Subcutaneous abdominal adipose tissue (tissue), 5 donors: ENCODE results near the gene C12orf43.

ENCODE experiments used
- H3K27ac ChIP-seq: one replicate; pipeline ENCODE4 v1.7.0; 2013; ENCODE audit warnings: low read depth, mild to moderate bottlenecking, inconsistent platforms, low read length, moderate library complexity
- H3K27me3 ChIP-seq, 5 donors: one replicate each; pipeline ENCODE4 v1.7.0; 2013; ENCODE audit warnings: low read length in 5 of 5, inconsistent platforms in 1 of 5; ENCODE audit not compliant: control insufficient read depth in 5 of 5, insufficient read depth in 4 of 5
- H3K36me3 ChIP-seq, 5 donors: one replicate each; pipeline ENCODE4 v1.7.0; 2013; ENCODE audit warnings: low read length in 5 of 5; ENCODE audit not compliant: control insufficient read depth in 5 of 5, insufficient read depth in 5 of 5
- H3K4me1 ChIP-seq, 5 donors: one replicate each; pipeline ENCODE4 v1.7.0; 2013; ENCODE audit warnings: low read length in 5 of 5, mild to moderate bottlenecking in 3 of 5, moderate library complexity in 1 of 5; ENCODE audit not compliant: control insufficient read depth in 5 of 5, insufficient read depth in 5 of 5
- H3K4me3 ChIP-seq, 5 donors: one replicate each; pipeline ENCODE4 v1.7.0; 2013; ENCODE audit warnings: low read length in 5 of 5, low read depth in 1 of 5
- H3K9ac ChIP-seq, 5 donors: one replicate each; pipeline ENCODE4 v1.7.0; 2013; ENCODE audit warnings: low read length in 5 of 5, mild to moderate bottlenecking in 4 of 5, moderate library complexity in 3 of 5
- H3K9me3 ChIP-seq, 5 donors: one replicate each; pipeline ENCODE4 v1.7.0; 2013; ENCODE audit warnings: low read length in 5 of 5; ENCODE audit not compliant: control insufficient read depth in 5 of 5
- donor health status: healthy.
- donor health status: healthy.
- donor health status: healthy.
- donor health status: healthy.
- donor health status: healthy.

Gene C12orf43

GRCh38 chr12:121011820-121012219, 4.5 kb downstream of the C12orf43 start:
- Histone ChIP-seq H3K9me3 (no peaks in the 10 kb centered on the region), H3K27ac (no peak overlapping the region), H3K9ac (no peak overlapping the region), H3K27me3 (no peaks in the 10 kb centered on the region), H3K4me1 (peaks cover 5 to 17% (median 7%) of the 10 kb centered on the region in 5 donors), H3K4me3 (no peak overlapping the region), H3K36me3 (peaks cover 5 to 61% (median 49%) of the 10 kb centered on the region in 5 donors)

GRCh38 chr12:121010860-121011259, 5.4 kb downstream of the C12orf43 start:
- Histone ChIP-seq H3K36me3 (peaks cover 5 to 67% (median 55%) of the 10 kb centered on the region in 5 donors), H3K4me1 (peaks cover 3 to 10% (median 5%) of the 10 kb centered on the region in 5 donors), H3K27ac (no peak overlapping the region), H3K4me3 (no peak overlapping the region), H3K27me3 (no peaks in the 10 kb centered on the region), H3K9ac (no peak overlapping the region), H3K9me3 (no peaks in the 10 kb centered on the region)

- H3K4me1 ChIP-seq = peaks cover 0 to under 1% (median 0%) of the 10 kb centered on the region in 5 donors
- H3K36me3 ChIP-seq = peaks cover 5 to 76% (median 63%) of the 10 kb centered on the region in 5 donors
- no peaks in the 10 kb centered on the region for H3K27me3 ChIP-seq
- H3K27ac ChIP-seq = no peak overlapping the region
- H3K4me3 ChIP-seq = no peak overlapping the region
- no peaks in the 10 kb centered on the region for H3K9me3 ChIP-seq
- no peak overlapping the region for H3K9ac ChIP-seq
Measured at GRCh38 chr12:121009741-121010140, 6.5 kb downstream of the C12orf43 start.

- Histone ChIP-seq H3K4me1 (no peaks in the 10 kb centered on the region), H3K4me3 (no peak overlapping the region), H3K9ac (no peak overlapping the region), H3K27me3 (no peaks in the 10 kb centered on the region), H3K27ac (no peak overlapping the region), H3K36me3 (peaks cover 5 to 87% (median 75%) of the 10 kb centered on the region in 5 donors), H3K9me3 (no peaks in the 10 kb centered on the region)
Measured at GRCh38 chr12:121008347-121009098, 7.8 kb downstream of the C12orf43 start.

GRCh38 chr12:121005346-121005815, 10.9 kb downstream of the C12orf43 start:
- Histone ChIP-seq H3K36me3 (peaks cover 5 to 85% (median 69%) of the 10 kb centered on the region in 5 donors), H3K9ac (no peak overlapping the region), H3K27me3 (no peaks in the 10 kb centered on the region), H3K4me3 (no peak overlapping the region), H3K4me1 (no peaks in the 10 kb centered on the region), H3K27ac (no peak overlapping the region), H3K9me3 (no peaks in the 10 kb centered on the region)

GRCh38 chr12:121004253-121004815, 12.0 kb downstream of the C12orf43 start:
- no peaks in the 10 kb centered on the region for H3K9me3 ChIP-seq
- H3K27me3 ChIP-seq = peaks cover 0 to under 1% (median 0%) of the 10 kb centered on the region in 5 donors
- no peak overlapping the region for H3K4me3 ChIP-seq
- H3K36me3 ChIP-seq = peaks cover 5 to 74% (median 60%) of the 10 kb centered on the region in 5 donors
- H3K27ac ChIP-seq = no peak overlapping the region
- peaks cover 0 to 5% (median 3%) of the 10 kb centered on the region in 5 donors for H3K4me1 ChIP-seq
- no peak overlapping the region for H3K9ac ChIP-seq

DNA sequence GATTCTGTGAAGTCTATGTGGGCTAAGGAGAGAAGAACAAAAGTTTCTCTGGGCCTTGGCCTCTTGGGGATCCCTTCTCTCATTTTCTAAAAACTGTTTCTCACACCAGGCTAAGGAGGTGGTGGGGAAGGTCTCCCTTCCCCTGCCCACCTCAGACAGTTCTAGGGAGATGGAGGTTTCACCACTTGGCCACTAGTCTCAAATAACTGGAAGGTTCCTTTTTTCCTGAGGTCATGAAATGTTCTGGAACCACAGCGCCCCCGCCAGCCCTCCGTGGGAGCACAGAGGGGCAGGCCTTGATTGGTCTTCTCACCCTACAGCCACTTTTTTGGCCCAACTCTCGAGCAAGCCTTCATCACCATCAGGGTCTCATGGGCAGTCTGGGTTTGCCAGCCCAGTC, 12.6 kb downstream of the C12orf43 start:
- Histone ChIP-seq H3K36me3 (peaks cover 5 to 68% (median 57%) of the 10 kb centered on the region in 5 donors), H3K9ac (no peak overlapping the region), H3K27ac (no peak overlapping the region), H3K9me3 (no peaks in the 10 kb centered on the region), H3K4me3 (no peak overlapping the region), H3K27me3 (peaks cover 0 to 7% (median 1%) of the 10 kb centered on the region in 5 donors), H3K4me1 (peaks cover 0 to 6% (median 3%) of the 10 kb centered on the region in 5 donors)

GRCh38 chr12:121001841-121002483, 14.3 kb downstream of the C12orf43 start:
- H3K4me3 ChIP-seq = no peak overlapping the region
- H3K36me3 ChIP-seq = peaks cover 1 to 51% (median 43%) of the 10 kb centered on the region in 5 donors
- H3K9ac ChIP-seq = no peak overlapping the region
- peaks cover 2 to 16% (median 7%) of the 10 kb centered on the region in 5 donors for H3K27me3 ChIP-seq
- H3K4me1 ChIP-seq = peaks cover 0 to 6% (median 3%) of the 10 kb centered on the region in 5 donors
- H3K9me3 ChIP-seq = no peaks in the 10 kb centered on the region
- no peak overlapping the region for H3K27ac ChIP-seq

- Histone ChIP-seq H3K4me3 (no peak overlapping the region), H3K4me1 (peaks cover 0 to 6% (median 3%) of the 10 kb centered on the region in 5 donors), H3K27ac (no peak overlapping the region), H3K9ac (no peak overlapping the region), H3K36me3 (peaks cover 0 to 44% (median 40%) of the 10 kb centered on the region in 5 donors), H3K9me3 (no peaks in the 10 kb centered on the region), H3K27me3 (peaks cover 2 to 25% (median 7%) of the 10 kb centered on the region in 5 donors)
Measured at GRCh38 chr12:121001060-121001459, 15.2 kb downstream of the C12orf43 start.

DNA sequence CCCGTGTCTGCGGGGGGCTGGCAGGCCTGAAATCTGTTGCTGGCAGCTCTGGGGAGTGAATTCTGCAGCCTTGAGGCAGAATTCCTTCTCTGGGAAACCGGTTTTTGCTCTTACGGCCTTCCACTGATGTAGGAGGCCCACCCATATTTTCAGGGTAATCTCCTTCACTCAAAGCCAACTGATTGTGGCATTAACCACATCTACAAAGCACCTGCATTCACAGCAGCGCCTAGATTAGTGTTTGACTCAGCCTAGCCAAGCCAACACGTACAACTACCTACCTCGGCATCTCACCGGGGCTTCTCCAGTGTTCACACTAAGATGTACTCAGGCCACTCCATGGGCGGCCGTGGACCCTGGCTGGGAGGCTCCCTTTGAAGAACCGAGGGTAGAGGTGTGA, 15.8 kb downstream of the C12orf43 start:
- Histone ChIP-seq H3K4me3 (no peak overlapping the region), H3K36me3 (peaks cover 0 to 41% (median 34%) of the 10 kb centered on the region in 5 donors), H3K9me3 (no peaks in the 10 kb centered on the region), H3K27ac (no peak overlapping the region), H3K9ac (no peak overlapping the region), H3K4me1 (peaks cover 0 to 6% (median 3%) of the 10 kb centered on the region in 5 donors), H3K27me3 (peaks cover 2 to 27% (median 7%) of the 10 kb centered on the region in 5 donors)
